WTC11 (cell line): ENCODE data around the gene NKAIN2.
"Not testable (repeated sequence)": the region's sequence is repeated elsewhere in the genome, so short reads cannot be mapped to it uniquely, and the experiment has no call there.

Experiments used
- ARID4B ChIP-seq: sonication (generic); formaldehyde crosslinking; IDR thresholded peaks from 2 replicates; pipeline ENCODE4 v1.8.0; 2023; ENCODE audit warnings: missing genetic modification reagents, mild to moderate bottlenecking, borderline replicate concordance
- CTCF ChIP-seq: fragments of 200-600 bp; IDR thresholded peaks from 2 replicates; pipeline ENCODE4 v1.8.0; 2022; ENCODE audit warnings: antibody characterized with exemption
- FOXK1 ChIP-seq: sonication (generic); formaldehyde crosslinking; IDR thresholded peaks from 2 replicates; pipeline ENCODE4 v1.8.0; 2022; ENCODE audit warnings: mild to moderate bottlenecking, moderate library complexity, missing genetic modification reagents
- GRHL2 ChIP-seq: fragments of 250-450 bp; sonication (Bioruptor Pico); IDR thresholded peaks from 2 replicates; pipeline ENCODE4 v1.8.0; 2022; ENCODE audit warnings: mild to moderate bottlenecking, moderate library complexity; ENCODE audit not compliant: insufficient replicate concordance, severe bottlenecking
- NR2C2 ChIP-seq: sonication (generic); formaldehyde crosslinking; IDR thresholded peaks from 2 replicates; pipeline ENCODE4 v1.8.0; 2022; ENCODE audit warnings: mild to moderate bottlenecking, missing genetic modification reagents
- RELA ChIP-seq: sonication (generic); formaldehyde crosslinking; IDR thresholded peaks from 2 replicates; pipeline ENCODE4 v1.8.1; 2022; ENCODE audit warnings: missing genetic modification reagents, mild to moderate bottlenecking, borderline replicate concordance
- USF2 ChIP-seq: sonication (generic); formaldehyde crosslinking; IDR thresholded peaks from 2 replicates; pipeline ENCODE4 v1.8.1; 2023; ENCODE audit warnings: mild to moderate bottlenecking, missing genetic modification reagents, moderate library complexity
- ZNF317 ChIP-seq: sonication (generic); formaldehyde crosslinking; IDR thresholded peaks from 2 replicates; pipeline ENCODE4 v1.8.1; 2023; ENCODE audit warnings: low read depth, mild to moderate bottlenecking, moderate library complexity, missing genetic modification reagents, borderline replicate concordance
- TF ChIP-seq, protein P1 (sequence below): sonication (generic); formaldehyde crosslinking; IDR thresholded peaks from 2 replicates; pipeline ENCODE4 v1.8.0; 2022; ENCODE audit warnings: mild to moderate bottlenecking, missing genetic modification reagents
- TF ChIP-seq, protein P2 (sequence below): sonication (generic); formaldehyde crosslinking; IDR thresholded peaks from 2 replicates; pipeline ENCODE4 v1.8.0; 2022; ENCODE audit warnings: missing genetic modification reagents
- TF ChIP-seq, protein P3 (sequence below): sonication (generic); formaldehyde crosslinking; IDR thresholded peaks from 2 replicates; pipeline ENCODE4 v1.8.1; 2022; ENCODE audit warnings: missing genetic modification reagents, borderline replicate concordance

DNA sequence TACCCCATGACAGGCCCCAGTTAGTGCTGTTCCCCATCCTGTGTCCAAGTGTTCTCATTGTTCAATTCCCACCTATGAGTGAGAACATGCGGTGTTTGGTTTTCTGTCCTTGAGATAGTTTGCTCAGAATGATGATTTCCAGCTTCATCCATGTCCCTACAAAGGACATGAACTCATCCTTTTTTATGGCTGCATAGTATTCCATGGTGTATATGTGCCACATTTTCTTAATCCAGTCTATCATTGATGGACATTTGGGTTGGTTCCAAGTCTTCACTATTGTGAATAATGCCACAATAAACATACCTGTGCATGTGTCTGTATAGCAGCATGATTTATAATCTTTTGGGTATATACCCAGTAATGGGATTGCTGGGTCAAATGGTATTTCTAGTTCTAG is 218.4 kb downstream of the NKAIN2 start:
- TF ChIP-seq USF2 (CRISPR knock-in tag); RELA (CRISPR knock-in tag); CTCF; ZNF317 (CRISPR knock-in tag); FOXK1 (CRISPR knock-in tag); NR2C2 (CRISPR knock-in tag); ARID4B (CRISPR knock-in tag); GRHL2 (CRISPR knock-in tag): not testable (repeated sequence)
- TF ChIP-seq, protein P1, sequence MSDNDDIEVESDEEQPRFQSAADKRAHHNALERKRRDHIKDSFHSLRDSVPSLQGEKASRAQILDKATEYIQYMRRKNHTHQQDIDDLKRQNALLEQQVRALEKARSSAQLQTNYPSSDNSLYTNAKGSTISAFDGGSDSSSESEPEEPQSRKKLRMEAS (CRISPR knock-in tag) = not testable (repeated sequence)
- TF ChIP-seq, protein P2, sequence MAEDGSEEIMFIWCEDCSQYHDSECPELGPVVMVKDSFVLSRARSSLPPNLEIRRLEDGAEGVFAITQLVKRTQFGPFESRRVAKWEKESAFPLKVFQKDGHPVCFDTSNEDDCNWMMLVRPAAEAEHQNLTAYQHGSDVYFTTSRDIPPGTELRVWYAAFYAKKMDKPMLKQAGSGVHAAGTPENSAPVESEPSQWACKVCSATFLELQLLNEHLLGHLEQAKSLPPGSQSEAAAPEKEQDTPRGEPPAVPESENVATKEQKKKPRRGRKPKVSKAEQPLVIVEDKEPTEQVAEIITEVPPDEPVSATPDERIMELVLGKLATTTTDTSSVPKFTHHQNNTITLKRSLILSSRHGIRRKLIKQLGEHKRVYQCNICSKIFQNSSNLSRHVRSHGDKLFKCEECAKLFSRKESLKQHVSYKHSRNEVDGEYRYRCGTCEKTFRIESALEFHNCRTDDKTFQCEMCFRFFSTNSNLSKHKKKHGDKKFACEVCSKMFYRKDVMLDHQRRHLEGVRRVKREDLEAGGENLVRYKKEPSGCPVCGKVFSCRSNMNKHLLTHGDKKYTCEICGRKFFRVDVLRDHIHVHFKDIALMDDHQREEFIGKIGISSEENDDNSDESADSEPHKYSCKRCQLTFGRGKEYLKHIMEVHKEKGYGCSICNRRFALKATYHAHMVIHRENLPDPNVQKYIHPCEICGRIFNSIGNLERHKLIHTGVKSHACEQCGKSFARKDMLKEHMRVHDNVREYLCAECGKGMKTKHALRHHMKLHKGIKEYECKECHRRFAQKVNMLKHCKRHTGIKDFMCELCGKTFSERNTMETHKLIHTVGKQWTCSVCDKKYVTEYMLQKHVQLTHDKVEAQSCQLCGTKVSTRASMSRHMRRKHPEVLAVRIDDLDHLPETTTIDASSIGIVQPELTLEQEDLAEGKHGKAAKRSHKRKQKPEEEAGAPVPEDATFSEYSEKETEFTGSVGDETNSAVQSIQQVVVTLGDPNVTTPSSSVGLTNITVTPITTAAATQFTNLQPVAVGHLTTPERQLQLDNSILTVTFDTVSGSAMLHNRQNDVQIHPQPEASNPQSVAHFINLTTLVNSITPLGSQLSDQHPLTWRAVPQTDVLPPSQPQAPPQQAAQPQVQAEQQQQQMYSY (CRISPR knock-in tag) = not testable (repeated sequence)
- TF ChIP-seq, protein P3, sequence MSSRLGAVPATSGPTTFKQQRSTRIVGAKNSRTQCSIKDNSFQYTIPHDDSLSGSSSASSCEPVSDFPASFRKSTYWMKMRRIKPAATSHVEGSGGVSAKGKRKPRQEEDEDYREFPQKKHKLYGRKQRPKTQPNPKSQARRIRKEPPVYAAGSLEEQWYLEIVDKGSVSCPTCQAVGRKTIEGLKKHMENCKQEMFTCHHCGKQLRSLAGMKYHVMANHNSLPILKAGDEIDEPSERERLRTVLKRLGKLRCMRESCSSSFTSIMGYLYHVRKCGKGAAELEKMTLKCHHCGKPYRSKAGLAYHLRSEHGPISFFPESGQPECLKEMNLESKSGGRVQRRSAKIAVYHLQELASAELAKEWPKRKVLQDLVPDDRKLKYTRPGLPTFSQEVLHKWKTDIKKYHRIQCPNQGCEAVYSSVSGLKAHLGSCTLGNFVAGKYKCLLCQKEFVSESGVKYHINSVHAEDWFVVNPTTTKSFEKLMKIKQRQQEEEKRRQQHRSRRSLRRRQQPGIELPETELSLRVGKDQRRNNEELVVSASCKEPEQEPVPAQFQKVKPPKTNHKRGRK = not testable (repeated sequence)
